Lung (tissue), 12 donors: Measurements from ENCODE around the gene CDH4. TPM values are rescaled to one million over a fixed set of nuclear protein-coding genes. Genes with fewer than 3 reads are reported as not detected.

Experiments used
- ATAC-seq: fragments of 200-7000 bp; cut with Tn5 transposase; one replicate; pipeline ENCODE4 v1.9.1; 2020; ENCODE audit warnings: moderate number of reproducible peaks; ENCODE audit not compliant: insufficient read depth, low FRiP score
- DNase-seq, 3 donors: peaks; one replicate each; pipeline ENCODE4 v3.0.0-alpha.2; 2013 to 2017
- H3K27ac ChIP-seq, 2 donors: one replicate each; pipeline ENCODE4 v1.5.1; 2013; ENCODE audit warnings: mild to moderate bottlenecking in 2 of 2, moderate library complexity in 2 of 2, control low read depth in 1 of 2, inconsistent platforms in 1 of 2, low read depth in 1 of 2, low read length in 1 of 2
- H3K27me3 ChIP-seq, 3 donors: one replicate each; pipeline ENCODE4 v1.5.1; 2013; ENCODE audit warnings: low read length in 2 of 3; ENCODE audit not compliant: control insufficient read depth in 3 of 3, insufficient read depth in 3 of 3
- H3K36me3 ChIP-seq, 4 donors: one replicate each; pipeline ENCODE4 v1.5.1; 2013; ENCODE audit warnings: low read length in 4 of 4, mild to moderate bottlenecking in 1 of 4, moderate library complexity in 1 of 4; ENCODE audit not compliant: control insufficient read depth in 4 of 4, insufficient read depth in 4 of 4
- H3K4me1 ChIP-seq, 5 donors: one replicate each; pipeline ENCODE4 v1.5.1; 2013; ENCODE audit warnings: low read length in 5 of 5, mild to moderate bottlenecking in 2 of 5, moderate library complexity in 1 of 5; ENCODE audit not compliant: control insufficient read depth in 5 of 5, insufficient read depth in 5 of 5
- H3K4me3 ChIP-seq: one replicate; pipeline ENCODE4 v1.5.1; 2013; ENCODE audit warnings: mild to moderate bottlenecking, control low read depth, moderate library complexity
- H3K9ac ChIP-seq, 2 donors: one replicate each; pipeline ENCODE4 v1.5.1; 2013; ENCODE audit warnings: low read length in 2 of 2, control low read depth in 1 of 2; ENCODE audit not compliant: insufficient read depth in 1 of 2
- H3K9me3 ChIP-seq, 4 donors: one replicate each; pipeline ENCODE4 v1.5.1; 2013; ENCODE audit warnings: low read length in 3 of 4, mild to moderate bottlenecking in 1 of 4, moderate library complexity in 1 of 4; ENCODE audit not compliant: control insufficient read depth in 4 of 4, insufficient read depth in 3 of 4
- WGBS, 2 donors: extraction: QIAGEN DNeasy Blood & Tissue Kit; methylation state at CpG; one replicate each; pipeline ENCODE4 v1.1.7; 2013; 5-methylcytosine and 5-hydroxymethylcytosine counted together
- polyA plus RNA-seq, 2 donors: library from polyadenylated mRNA; stranded (reverse); fragments of 200-250 nt; gene quantifications; one replicate each; pipeline ENCODE4 v1.2.1, GENCODE V29; 2013
- total RNA-seq, 2 donors: library from RNA; depleted of rRNA in 1 of 2; stranded (reverse); fragments of >200 nt in 1 of 2; gene quantifications; one replicate each; pipeline ENCODE4 v1.2.1, GENCODE V29; 2014 to 2021
- TF ChIP-seq, protein P1 (sequence below): IDR thresholded peaks from 2 replicates; pipeline ENCODE4 v1.5.1; 2012; ENCODE audit warnings: mild to moderate bottlenecking; ENCODE audit errors: control extremely low read depth, extremely low read depth
- donor health status: control.
- donor health status: control.
- donor health status: Bipolar disorder and iron deficiency.
- donor health status: healthy.
- donor health status: DM: yes; HTN: yes; CAD: no.

The CDH4 gene
- total and polyA plus RNA-seq, 4 donors: 0.10 to 2.1 (median 0.34) TPM

GRCh38 chr20:61296629-61297019 is 44.6 kb downstream of the CDH4 start:
- no peak overlapping the region for H3K27ac ChIP-seq
- H3K36me3 ChIP-seq: no peaks in the 10 kb centered on the region
- TF ChIP-seq, protein P1, sequence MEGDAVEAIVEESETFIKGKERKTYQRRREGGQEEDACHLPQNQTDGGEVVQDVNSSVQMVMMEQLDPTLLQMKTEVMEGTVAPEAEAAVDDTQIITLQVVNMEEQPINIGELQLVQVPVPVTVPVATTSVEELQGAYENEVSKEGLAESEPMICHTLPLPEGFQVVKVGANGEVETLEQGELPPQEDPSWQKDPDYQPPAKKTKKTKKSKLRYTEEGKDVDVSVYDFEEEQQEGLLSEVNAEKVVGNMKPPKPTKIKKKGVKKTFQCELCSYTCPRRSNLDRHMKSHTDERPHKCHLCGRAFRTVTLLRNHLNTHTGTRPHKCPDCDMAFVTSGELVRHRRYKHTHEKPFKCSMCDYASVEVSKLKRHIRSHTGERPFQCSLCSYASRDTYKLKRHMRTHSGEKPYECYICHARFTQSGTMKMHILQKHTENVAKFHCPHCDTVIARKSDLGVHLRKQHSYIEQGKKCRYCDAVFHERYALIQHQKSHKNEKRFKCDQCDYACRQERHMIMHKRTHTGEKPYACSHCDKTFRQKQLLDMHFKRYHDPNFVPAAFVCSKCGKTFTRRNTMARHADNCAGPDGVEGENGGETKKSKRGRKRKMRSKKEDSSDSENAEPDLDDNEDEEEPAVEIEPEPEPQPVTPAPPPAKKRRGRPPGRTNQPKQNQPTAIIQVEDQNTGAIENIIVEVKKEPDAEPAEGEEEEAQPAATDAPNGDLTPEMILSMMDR: no peak
- peaks cover 0 to 3% (median 0%) of the 10 kb centered on the region in 5 donors for H3K4me1 ChIP-seq
- peaks cover 0 to 2% (median 0%) of the 10 kb centered on the region in 4 donors for H3K9me3 ChIP-seq
- no peak overlapping the region for H3K4me3 ChIP-seq
- H3K9ac ChIP-seq: no peak overlapping the region
- peaks cover 0 to 4% (median 0%) of the 10 kb centered on the region in 3 donors for H3K27me3 ChIP-seq
- no peak for DNase-seq
- no peak for ATAC-seq
- 83 to 84% methylated on average over 14 of the region's 14 CpGs for WGBS, 2 donors

GRCh38 chr20:61297491-61297890 is 45.4 kb downstream of the CDH4 start:
- no peaks in the 10 kb centered on the region for H3K27me3 ChIP-seq

GRCh38 chr20:61297986-61298385 is 45.9 kb downstream of the CDH4 start:
- Histone ChIP-seq H3K36me3 (no peaks in the 10 kb centered on the region), H3K9me3 (peaks cover 0 to 2% (median 0%) of the 10 kb centered on the region in 4 donors), H3K9ac (no peak overlapping the region), H3K4me3 (no peak overlapping the region), H3K4me1 (peaks cover 0 to 3% (median 0%) of the 10 kb centered on the region in 5 donors), H3K27ac (no peak overlapping the region), H3K27me3 (no peaks in the 10 kb centered on the region)
- DNase-seq: no peak
- ATAC-seq: no peak
- TF ChIP-seq, protein P1: no peak
- 91% methylated on average over 17 of the region's 17 CpGs for WGBS, 2 donors

More at GRCh38 chr20:61297491-61297890, 45.4 kb downstream of the CDH4 start:
- no peak overlapping the region for H3K27ac ChIP-seq
- H3K9me3 ChIP-seq: peaks cover 0 to 2% (median 0%) of the 10 kb centered on the region in 4 donors
- H3K36me3 ChIP-seq: no peaks in the 10 kb centered on the region
- peaks cover 0 to 3% (median 0%) of the 10 kb centered on the region in 5 donors for H3K4me1 ChIP-seq
- H3K9ac ChIP-seq: no peak overlapping the region
- ATAC-seq (no peak), DNase-seq (no peak)
- WGBS, 2 donors: 90 to 92% methylated on average over 16 of the region's 16 CpGs
- TF ChIP-seq, protein P1: no peak
- no peak overlapping the region for H3K4me3 ChIP-seq

- Histone ChIP-seq H3K9me3 (peaks cover 0 to 2% (median 0%) of the 10 kb centered on the region in 4 donors), H3K4me1 (peaks cover 0 to 3% (median 0%) of the 10 kb centered on the region in 5 donors), H3K27me3 (no peaks in the 10 kb centered on the region), H3K36me3 (no peaks in the 10 kb centered on the region), H3K4me3 (no peak overlapping the region), H3K9ac (no peak overlapping the region), H3K27ac (no peak overlapping the region)
- ATAC-seq: no peak
- TF ChIP-seq, protein P1: no peak
- WGBS, 2 donors: 90 to 91% methylated on average over 6 of the region's 6 CpGs
- DNase-seq: no peak
These were observed 46.6 kb downstream of the CDH4 start for GRCh38 chr20:61298661-61299060.
